Measurements from ENCODE around the gene BTBD19.
"Not testable (repeated sequence)": the region's sequence is repeated elsewhere in the genome, so short reads cannot be mapped to it uniquely, and the experiment has no call there.

The BTBD19 gene

DNA sequence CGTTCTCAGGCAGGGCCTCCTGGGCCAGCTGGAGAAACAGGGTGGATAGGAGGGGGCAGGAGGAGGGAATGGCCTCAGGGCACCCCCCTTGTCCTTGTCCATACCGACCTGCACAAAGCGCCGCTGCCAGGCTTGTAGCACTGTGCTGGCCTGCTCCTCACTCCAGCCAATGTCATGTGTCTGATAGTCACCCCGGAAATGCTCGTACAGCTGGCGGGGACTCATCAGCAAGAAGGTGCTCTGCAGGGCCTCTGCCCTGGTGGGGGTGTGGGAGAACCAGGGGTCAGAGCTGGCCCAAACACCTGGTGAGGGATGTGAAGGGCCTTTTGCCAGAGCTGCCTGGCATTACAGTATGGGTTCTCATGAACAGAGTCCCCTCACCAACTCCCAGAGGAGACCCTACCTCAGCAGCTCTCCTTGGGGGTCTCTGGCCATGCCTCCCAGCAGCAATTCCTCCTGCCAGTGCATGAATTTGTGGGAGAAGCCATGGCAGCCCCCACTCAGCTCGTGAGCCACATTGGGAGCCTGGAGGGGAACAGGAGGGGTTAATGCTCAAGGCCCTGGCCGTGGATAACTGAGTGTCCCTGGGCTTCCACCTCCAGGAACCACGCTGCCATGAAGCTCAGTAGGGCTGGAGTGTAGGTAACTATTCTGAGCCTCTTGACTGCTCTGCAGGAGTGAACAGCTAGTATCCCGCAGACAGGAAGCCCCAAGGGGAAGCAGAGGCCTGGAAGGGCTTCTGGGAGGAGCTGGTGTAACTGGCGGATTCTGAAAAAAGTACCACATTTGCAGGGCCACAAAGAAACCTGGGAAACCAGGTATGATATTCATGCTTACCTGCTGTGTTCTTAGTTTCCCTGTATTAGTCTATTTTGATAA is 21.4 kb downstream of the BTBD19 start:
- no peak for DNase-seq

- no peak for DNase-seq
These were observed 22.6 kb downstream of the BTBD19 start for GRCh38 chr1:44830900-44831304.

- no peak for DNase-seq
These were observed 23.2 kb downstream of the BTBD19 start for GRCh38 chr1:44831516-44831915.

- DNase-seq = no peak
These were observed 23.9 kb downstream of the BTBD19 start for GRCh38 chr1:44832056-44832705.

DNA sequence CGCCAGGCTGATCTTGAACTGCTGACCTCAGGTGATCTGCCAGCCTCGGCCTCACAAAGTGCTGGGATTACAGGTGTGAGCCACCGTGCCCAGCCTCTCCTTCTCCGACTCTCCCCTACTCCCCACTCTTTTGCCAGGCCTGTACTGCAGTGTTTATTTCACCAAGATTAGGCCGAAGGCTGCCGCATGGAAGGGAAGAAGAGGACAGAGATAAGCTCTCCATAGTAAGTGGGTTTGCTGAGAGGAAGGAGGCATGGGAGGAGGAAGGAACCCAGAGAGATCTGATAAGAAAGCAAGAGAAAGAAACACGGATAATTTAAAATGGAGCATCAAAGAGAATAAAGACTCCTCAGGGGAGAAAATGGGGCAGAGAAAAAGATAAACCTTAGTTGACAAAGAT is 26.0 kb downstream of the BTBD19 start:
- DNase-seq = no peak

DNA sequence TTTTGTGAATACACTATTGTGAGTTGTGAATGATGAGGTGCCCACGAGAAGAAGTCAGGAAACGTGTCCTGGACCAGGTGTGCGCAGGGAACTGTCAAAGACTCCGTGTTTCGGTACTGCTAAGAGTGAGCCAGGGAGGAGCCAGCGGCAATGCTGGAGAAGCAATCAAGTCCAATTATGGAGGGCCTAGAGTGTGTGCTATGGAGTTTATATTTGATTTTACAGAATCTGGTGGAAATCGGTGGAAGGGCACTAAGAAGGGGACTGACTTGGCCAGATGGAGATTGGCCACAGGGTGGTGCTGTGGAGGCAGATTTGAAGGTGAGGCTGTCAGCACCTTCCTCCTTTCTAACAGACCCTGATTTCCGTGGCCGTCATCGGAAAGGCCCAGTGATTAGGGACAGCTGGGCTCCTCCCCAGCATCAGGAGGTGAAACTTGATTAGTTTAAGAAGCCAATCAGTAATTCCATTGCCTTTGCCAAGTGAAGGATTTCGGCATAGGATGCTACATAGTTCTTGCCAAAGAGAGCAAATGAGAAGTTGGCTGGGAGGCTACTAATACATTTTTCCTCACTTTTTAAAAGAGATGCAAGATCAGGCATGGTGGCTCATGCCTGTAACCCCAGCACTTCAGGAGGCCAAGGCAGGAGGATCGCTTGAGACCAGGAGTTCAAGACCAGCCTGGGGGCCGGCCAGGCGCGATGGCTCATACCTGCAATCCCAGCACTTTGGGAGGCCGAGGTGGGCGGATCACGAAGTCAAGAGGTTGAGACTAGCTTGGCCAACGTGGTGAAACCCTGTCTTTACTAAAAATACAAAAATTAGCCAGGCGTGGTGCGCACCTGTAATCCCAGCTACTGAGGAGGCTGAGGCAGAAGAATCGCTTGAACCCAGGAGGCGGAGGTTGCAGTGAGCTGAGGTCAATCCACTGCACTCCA is 27.7 kb downstream of the BTBD19 start:
- peak; percentile 79 for DNase-seq

GRCh38 chr1:44838294-44838693 is 30.0 kb downstream of the BTBD19 start:
- not testable (repeated sequence) for DNase-seq

GRCh38 chr1:44839576-44839975 is 31.3 kb downstream of the BTBD19 start:
- DNase-seq = no peak

DNA sequence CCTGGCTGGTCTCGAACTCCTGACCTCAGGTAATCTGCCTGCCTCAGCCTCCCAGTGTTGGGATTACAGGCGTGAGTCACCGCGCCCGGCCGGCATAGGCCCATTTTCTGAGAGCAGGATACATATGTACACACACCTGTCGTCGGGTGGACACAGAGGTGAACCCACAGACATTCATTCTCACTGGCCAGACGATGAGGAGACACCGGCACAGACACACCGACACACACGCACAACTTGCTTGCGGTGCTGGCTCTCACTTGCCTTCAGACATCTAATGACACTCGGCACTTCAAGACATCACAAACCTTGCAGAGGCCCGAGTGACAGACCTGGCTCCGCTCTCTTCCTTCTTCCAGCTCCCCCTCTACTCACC is 34.2 kb downstream of the BTBD19 start:
- no peak for DNase-seq

GRCh38 chr1:44842862-44843655 is 34.7 kb downstream of the BTBD19 start, which contains the start of gene PTCH2:
PTCH2 (minus strand) TSS chr1:44843253; CDS start chr1:44842932, 321 bp downstream.
- peak; percentile 85 for DNase-seq

DNA sequence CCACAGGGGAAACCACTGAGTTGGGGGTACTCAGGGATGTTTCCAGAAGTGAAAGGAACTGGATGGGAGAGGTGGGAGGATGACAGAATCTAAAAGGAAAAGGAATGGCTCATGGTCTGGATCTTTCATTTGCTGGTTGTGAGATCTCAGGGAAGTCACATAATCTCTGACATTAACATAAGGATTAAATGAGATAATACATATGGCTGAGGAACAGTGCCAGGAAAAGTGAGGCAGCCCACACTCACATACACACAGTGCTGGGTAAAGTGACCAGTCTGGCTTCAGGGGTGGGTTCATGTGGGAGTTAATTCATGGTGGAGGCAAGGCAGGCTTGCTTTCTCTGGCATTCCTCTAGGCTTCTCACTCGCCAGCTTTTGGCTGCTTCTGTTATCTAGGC is 38.7 kb downstream of the BTBD19 start:
- DNase-seq = no peak

DNA sequence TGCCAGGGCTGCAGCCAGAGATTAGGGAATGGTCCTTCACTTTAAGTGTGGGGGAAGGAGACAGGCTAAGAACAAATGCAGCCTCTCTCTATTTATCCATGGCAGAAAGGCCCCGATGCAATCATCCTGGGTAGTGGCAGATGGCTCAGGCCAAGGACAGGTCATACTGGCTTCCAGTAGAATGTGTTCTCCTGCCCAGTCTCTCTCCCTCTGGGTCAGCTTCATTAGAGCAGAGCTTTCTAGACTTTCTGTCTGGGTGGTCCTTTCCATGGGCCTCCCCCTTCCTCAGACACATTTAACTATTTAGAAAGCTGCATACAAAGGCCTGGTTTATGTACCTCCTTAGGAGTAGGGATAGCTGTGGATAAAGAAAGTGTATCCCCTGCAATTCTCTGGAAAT is 39.5 kb downstream of the BTBD19 start:
- DNase-seq = no peak

GRCh38 chr1:44848456-44849181 is 40.3 kb downstream of the BTBD19 start:
- no peak for DNase-seq

DNA sequence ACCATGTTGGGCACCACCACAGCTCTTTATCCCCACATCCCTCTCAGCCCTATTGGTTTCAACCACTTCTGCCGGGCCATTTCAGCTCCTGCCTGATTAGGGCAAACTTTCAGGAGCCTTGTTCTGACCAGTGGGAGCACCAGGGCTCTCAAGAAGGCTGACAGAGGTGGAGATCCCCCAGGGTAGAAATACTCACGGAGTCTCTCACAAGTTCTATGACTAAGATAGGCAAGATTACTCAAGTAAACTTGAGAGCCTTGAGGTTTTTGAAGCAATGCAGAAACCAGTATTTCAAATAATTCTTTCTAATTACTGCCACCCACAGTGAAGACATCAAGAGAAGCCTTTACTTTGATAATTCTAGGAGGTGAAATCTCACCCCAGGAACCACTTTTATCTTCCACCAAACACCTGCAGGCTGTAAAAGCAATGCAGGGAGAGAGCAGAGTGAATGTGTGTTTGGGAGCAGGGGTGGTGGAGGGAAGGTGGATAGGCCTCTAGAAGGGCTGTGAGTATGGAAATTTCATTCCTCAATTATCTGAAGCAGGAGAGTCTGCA is 41.3 kb downstream of the BTBD19 start:
- DNase-seq = no peak

- DNase-seq = no peak
These were observed 43.0 kb downstream of the BTBD19 start for GRCh38 chr1:44851308-44851707.

GRCh38 chr1:44853201-44853600 is 44.9 kb downstream of the BTBD19 start:
- no peak for DNase-seq

GRCh38 chr1:44854970-44855369 is 46.6 kb downstream of the BTBD19 start:
- DNase-seq = no peak

DNA sequence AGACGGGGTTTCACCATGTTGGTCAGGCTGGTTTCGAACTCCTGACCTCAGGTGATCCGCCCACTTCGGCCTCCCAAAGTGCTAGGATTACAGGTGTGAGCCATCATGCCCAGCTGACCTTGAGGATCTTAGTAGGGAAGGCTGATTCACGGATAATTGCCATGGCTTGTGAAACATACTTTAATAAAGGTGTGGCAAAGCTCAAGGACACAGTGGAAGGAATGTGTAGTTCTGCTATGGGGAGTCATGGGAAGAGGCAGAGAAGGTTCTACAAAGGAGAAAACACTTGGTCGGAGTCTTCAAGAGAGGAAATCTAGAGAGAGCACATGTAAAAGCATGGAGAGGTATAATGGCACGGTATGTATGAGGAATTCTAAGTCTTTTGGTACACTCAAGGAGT is 47.4 kb downstream of the BTBD19 start:
- no peak for DNase-seq

- no peak for DNase-seq
These were observed 49.1 kb downstream of the BTBD19 start for GRCh38 chr1:44857446-44857845.

- DNase-seq = no peak
These were observed 52.0 kb downstream of the BTBD19 start for GRCh38 chr1:44860331-44860730.

GRCh38 chr1:44860891-44861425 is 52.6 kb downstream of the BTBD19 start:
- no peak for DNase-seq
